ENCODE measurements around the gene LONP2. TPM values are rescaled to one million over a fixed set of nuclear protein-coding genes. Genes with fewer than 3 reads are reported as not detected.
"Not testable (repeated sequence)": the region's sequence is repeated elsewhere in the genome, so short reads cannot be mapped to it uniquely, and the experiment has no call there.

Gene LONP2
- total and polyA plus RNA-seq, 10 of the 15 experiments (the other 5 are each of a cell fraction or from before 2014, with no cell fraction given): 8.3 to 48.0 (median 34.8) TPM

DNA sequence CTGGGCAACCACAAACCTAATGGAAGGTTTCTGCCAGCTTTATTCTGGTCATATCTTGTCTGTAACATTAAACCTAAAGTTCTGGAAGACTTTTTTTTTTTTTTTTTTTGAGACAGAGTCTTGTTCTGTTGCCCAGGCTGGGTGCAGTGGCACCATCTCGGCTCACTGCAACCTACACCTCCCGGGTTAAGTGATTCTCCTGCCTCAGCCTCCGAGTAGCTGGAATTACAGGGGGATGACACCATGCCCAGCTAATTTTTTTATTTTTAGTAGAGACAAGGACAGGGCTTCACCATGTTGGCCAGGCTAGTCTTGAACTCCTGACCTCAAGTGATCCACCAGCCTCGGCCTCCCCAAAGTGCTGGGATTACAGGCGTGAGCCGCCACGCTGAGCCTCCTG, 133.2 kb downstream of the LONP2 start:
- H3K36me3 ChIP-seq (ENCODE audit: control insufficient read depth in 2 of 2, insufficient read depth in 2 of 2, low read length in 1 of 2); H3K27ac ChIP-seq (ENCODE audit: control insufficient read depth, insufficient read depth); in situ Hi-C loops (cut with MboI); FAIRE-seq; BruUV-seq (replicated peaks); intact Hi-C loops (cut with micrococcal nuclease; ENCODE audit: unreplicated experiment); DNase-seq (ENCODE audit: low read depth, low spot score); ATAC-seq; H3K4me2 ChIP-seq (ENCODE audit: control insufficient read depth, insufficient read depth); H3K9ac ChIP-seq (ENCODE audit: control insufficient read depth, insufficient read depth, low read length); H3K9me3 ChIP-seq (replicated peaks; ENCODE audit: control insufficient read depth, insufficient read depth, low read length); H3K4me1 ChIP-seq (ENCODE audit: control insufficient read depth, insufficient read depth, low read length); H3K4me3 ChIP-seq; H2AFZ ChIP-seq (ENCODE audit: control insufficient read depth, low read depth, low read length); H3K27me3 ChIP-seq (replicated peaks in 1 of 2; ENCODE audit: control insufficient read depth in 2 of 2, insufficient read depth in 2 of 2, low read length in 1 of 2); H4K20me1 ChIP-seq (ENCODE audit: control insufficient read depth, insufficient read depth): not testable (repeated sequence)
- ChIA-PET CTCF (interaction anchor here (1.1 to 1.3 kb wide), 2 partner anchors 246 to 253 kb away, joined by 4 to 5 read pairs; no protein-coding TSS in a partner anchor), POLR2A (interaction anchor here (0.6 to 2.9 kb wide), 3 partner anchors 10 to 159 kb away, joined by 3 to 9 read pairs (median 3); no protein-coding TSS in a partner anchor), SMC1A (ENCODE audit: uncharacterized antibody, unreplicated experiment) (interaction anchor here (1.3 to 12.1 kb wide), 2 partner anchors 10 to 180 kb away, joined by 4 to 112 read pairs; no protein-coding TSS in a partner anchor), RAD21 (ENCODE audit: unreplicated experiment) (interaction anchor here (1.1 to 1.3 kb wide), 2 partner anchors 11 to 246 kb away, joined by 3 read pairs; no protein-coding TSS in a partner anchor)
- 94% methylated on average over 7 of the region's 7 CpGs for WGBS (ENCODE audit: insufficient coverage, insufficient replicate concordance, low lambda C conversion rate, missing lambda C conversion rate)
- peak; percentile 32; the same call in 1 of the 2 replicates for TF ChIP-seq RUNX3 (IDR thresholded peaks at IDR 0.05; ENCODE audit: low read length)
- peaks cover 96% of the 10 kb centered on the region for H3K79me2 ChIP-seq (ENCODE audit: control insufficient read depth, insufficient read depth, low read length)

DNA sequence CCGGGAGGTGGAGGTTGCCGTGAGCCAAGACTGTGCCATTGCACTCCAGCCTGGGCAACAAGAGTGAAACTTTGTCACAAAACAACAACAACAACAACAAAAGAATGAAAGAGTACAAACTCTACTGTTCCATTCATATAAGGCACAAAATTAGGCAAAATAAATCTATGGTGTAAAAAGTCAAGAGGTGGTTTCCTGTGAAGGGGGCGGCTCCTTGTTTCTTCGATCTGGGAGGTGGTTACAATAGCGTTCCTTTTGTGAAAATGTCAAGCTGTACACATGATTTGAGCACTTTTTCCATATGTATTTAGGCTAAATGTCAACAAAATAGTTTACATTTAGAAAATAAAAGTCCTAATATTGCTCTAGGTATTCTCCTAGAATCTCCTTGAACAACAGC, 134.2 kb downstream of the LONP2 start:
- ATAC-seq (no peak), FAIRE-seq (peak; percentile 27), DNase-seq (ENCODE audit: low read depth, low spot score) (no peak)
- no peaks in the 10 kb centered on the region for H3K27me3 ChIP-seq (replicated peaks in 1 of 2; ENCODE audit: control insufficient read depth in 2 of 2, insufficient read depth in 2 of 2, low read length in 1 of 2)
- in situ Hi-C loops (cut with MboI): no loop called here
- H3K79me2 ChIP-seq (ENCODE audit: control insufficient read depth, insufficient read depth, low read length): peaks cover 97% of the 10 kb centered on the region
- intact Hi-C loops (cut with micrococcal nuclease; ENCODE audit: unreplicated experiment): no loop called here
- peaks cover 4% of the 10 kb centered on the region for H3K4me1 ChIP-seq (ENCODE audit: control insufficient read depth, insufficient read depth, low read length)
- no TSS peak for BruUV-seq (replicated peaks)
- ChIA-PET SMC1A (ENCODE audit: uncharacterized antibody, unreplicated experiment) (interaction anchor here (0.6 to 12.1 kb wide), 4 partner anchors 11 to 179 kb away, joined by 3 to 112 read pairs (median 4); no protein-coding TSS in a partner anchor), RAD21 (ENCODE audit: unreplicated experiment) (interaction anchor here (1.1 to 3.1 kb wide), 2 partner anchors 11 to 245 kb away, joined by 3 to 16 read pairs; no protein-coding TSS in a partner anchor), CTCF (no interaction called here), POLR2A (interaction anchor here (2.9 kb wide), 1 partner anchor 11 kb away, joined by 9 read pairs; no protein-coding TSS in a partner anchor)
- no peak overlapping the region for H3K27ac ChIP-seq (ENCODE audit: control insufficient read depth, insufficient read depth)
- no peaks in the 10 kb centered on the region for H3K36me3 ChIP-seq (ENCODE audit: control insufficient read depth in 2 of 2, insufficient read depth in 2 of 2, low read length in 1 of 2)
- 98% methylated on average over 5 of the region's 5 CpGs for WGBS (ENCODE audit: insufficient coverage, insufficient replicate concordance, low lambda C conversion rate, missing lambda C conversion rate)
- H3K4me2 ChIP-seq (ENCODE audit: control insufficient read depth, insufficient read depth): peak overlapping the region; percentile 31
- H3K9ac ChIP-seq (ENCODE audit: control insufficient read depth, insufficient read depth, low read length): no peak overlapping the region
- no peaks in the 10 kb centered on the region for H4K20me1 ChIP-seq (ENCODE audit: control insufficient read depth, insufficient read depth)
- no peaks in the 10 kb centered on the region for H3K9me3 ChIP-seq (replicated peaks; ENCODE audit: control insufficient read depth, insufficient read depth, low read length)
- no peak overlapping the region for H2AFZ ChIP-seq (ENCODE audit: control insufficient read depth, low read depth, low read length)
- TF ChIP-seq, protein P1, sequence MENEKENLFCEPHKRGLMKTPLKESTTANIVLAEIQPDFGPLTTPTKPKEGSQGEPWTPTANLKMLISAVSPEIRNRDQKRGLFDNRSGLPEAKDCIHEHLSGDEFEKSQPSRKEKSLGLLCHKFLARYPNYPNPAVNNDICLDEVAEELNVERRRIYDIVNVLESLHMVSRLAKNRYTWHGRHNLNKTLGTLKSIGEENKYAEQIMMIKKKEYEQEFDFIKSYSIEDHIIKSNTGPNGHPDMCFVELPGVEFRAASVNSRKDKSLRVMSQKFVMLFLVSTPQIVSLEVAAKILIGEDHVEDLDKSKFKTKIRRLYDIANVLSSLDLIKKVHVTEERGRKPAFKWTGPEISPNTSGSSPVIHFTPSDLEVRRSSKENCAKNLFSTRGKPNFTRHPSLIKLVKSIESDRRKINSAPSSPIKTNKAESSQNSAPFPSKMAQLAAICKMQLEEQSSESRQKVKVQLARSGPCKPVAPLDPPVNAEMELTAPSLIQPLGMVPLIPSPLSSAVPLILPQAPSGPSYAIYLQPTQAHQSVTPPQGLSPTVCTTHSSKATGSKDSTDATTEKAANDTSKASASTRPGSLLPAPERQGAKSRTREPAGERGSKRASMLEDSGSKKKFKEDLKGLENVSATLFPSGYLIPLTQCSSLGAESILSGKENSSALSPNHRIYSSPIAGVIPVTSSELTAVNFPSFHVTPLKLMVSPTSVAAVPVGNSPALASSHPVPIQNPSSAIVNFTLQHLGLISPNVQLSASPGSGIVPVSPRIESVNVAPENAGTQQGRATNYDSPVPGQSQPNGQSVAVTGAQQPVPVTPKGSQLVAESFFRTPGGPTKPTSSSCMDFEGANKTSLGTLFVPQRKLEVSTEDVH (IDR thresholded peaks at IDR 0.05; ENCODE audit: low read depth, partially characterized antibody): no peak
- no peak overlapping the region for H3K4me3 ChIP-seq
